HEK293 (cell line): ENCODE data around the gene ST6GALNAC6.

Experiments
- CTCF ChIA-PET: fragments of 350-600 bp; formaldehyde crosslinking; extraction: SDS; loops from one replicate; lab custom pipeline; 2021; ENCODE audit warnings: antibody characterized with exemption; lab: Yijun Ruan, JAX
- POLR2A ChIA-PET: fragments of 300-600 bp; formaldehyde crosslinking; extraction: SDS; loops from one replicate; lab custom pipeline; 2020; ENCODE audit warnings: antibody characterized with exemption, inconsistent platforms; lab: Yijun Ruan, JAX
- H3K27ac ChIP-seq: fragments of 200-500 bp; sonication (Bioruptor generic); 2 replicates; pipeline ENCODE4 v1.5.1; 2014; ENCODE audit warnings: low read depth, low read length, control low read depth, inconsistent platforms; ENCODE audit errors: extremely low read depth
- H3K36me3 ChIP-seq, 2 experiments: fragments of 200-500 bp in 1 of 2; sonication (Bioruptor generic) in 1 of 2; 1 replicate in 1 of 2; 2 replicates in 1 of 2; pipeline ENCODE4 v1.5.1; 2014 to 2017; ENCODE audit warnings: inconsistent platforms in 2 of 2, low read length in 2 of 2; ENCODE audit not compliant: control insufficient read depth in 2 of 2, insufficient read depth in 1 of 2
- H3K4me1 ChIP-seq: fragments of 200-500 bp; sonication (Bioruptor generic); 2 replicates; pipeline ENCODE4 v1.5.1; 2014; ENCODE audit warnings: mild to moderate bottlenecking, low read length, inconsistent platforms; ENCODE audit not compliant: control insufficient read depth, insufficient read depth
- H3K4me3 ChIP-seq: 2 replicates; pipeline ENCODE4 v1.5.1; 2011; ENCODE audit warnings: low read depth, mild to moderate bottlenecking, control low read depth, low read length, moderate library complexity
- H3K9me3 ChIP-seq: fragments of 200-500 bp; sonication (Bioruptor generic); 2 replicates; pipeline ENCODE4 v1.5.1; 2014; ENCODE audit warnings: low read depth, low read length, inconsistent platforms; ENCODE audit not compliant: control insufficient read depth, insufficient read depth
- YY2 ChIP-seq: fragments of 450-650 bp; formaldehyde crosslinking; IDR thresholded peaks from 2 replicates; pipeline ENCODE4 v1.5.1; 2016; ENCODE audit warnings: missing biosample characterization, missing genetic modification characterization
- ZFHX2 ChIP-seq: fragments of 450-650 bp; formaldehyde crosslinking; conservative IDR thresholded peaks from 2 replicates; pipeline ENCODE4 v1.5.1; 2016; ENCODE audit warnings: missing biosample characterization, missing genetic modification characterization
- ZIC2 ChIP-seq: fragments of 450-650 bp; formaldehyde crosslinking; IDR thresholded peaks from 2 replicates; pipeline ENCODE4 v1.5.1; 2016; ENCODE audit warnings: missing biosample characterization, missing genetic modification characterization
- ZNF140 ChIP-seq: fragments of 450-650 bp; formaldehyde crosslinking; IDR thresholded peaks from 2 replicates; pipeline ENCODE4 v1.5.1; 2016; ENCODE audit warnings: missing biosample characterization, missing genetic modification characterization
- ZNF16 ChIP-seq: fragments of 450-650 bp; formaldehyde crosslinking; IDR thresholded peaks from 2 replicates; pipeline ENCODE4 v1.5.1; 2016; ENCODE audit warnings: low read depth, missing biosample characterization, missing genetic modification characterization
- ZNF292 ChIP-seq: fragments of 450-650 bp; formaldehyde crosslinking; IDR thresholded peaks from 2 replicates; pipeline ENCODE4 v1.5.1; 2016; ENCODE audit warnings: low read depth, missing biosample characterization, missing genetic modification characterization, borderline replicate concordance
- ZNF514 ChIP-seq: fragments of 450-650 bp; formaldehyde crosslinking; IDR thresholded peaks from 2 replicates; pipeline ENCODE4 v1.5.1; 2016; ENCODE audit warnings: missing biosample characterization, missing genetic modification characterization
- ZNF544 ChIP-seq: fragments of 450-650 bp; formaldehyde crosslinking; IDR thresholded peaks from 2 replicates; pipeline ENCODE4 v1.5.0; 2017; ENCODE audit warnings: missing biosample characterization, missing genetic modification characterization
- ZNF707 ChIP-seq: fragments of 450-650 bp; formaldehyde crosslinking; IDR thresholded peaks from 2 replicates; pipeline ENCODE4 v1.5.1; 2016; ENCODE audit warnings: missing biosample characterization, missing genetic modification characterization
- TF ChIP-seq, protein P1 (sequence below): fragments of 450-650 bp; formaldehyde crosslinking; IDR thresholded peaks from 2 replicates; pipeline ENCODE4 v1.5.1; 2016; ENCODE audit warnings: missing biosample characterization, missing genetic modification characterization
- TF ChIP-seq, protein P2 (sequence below): fragments of 450-650 bp; formaldehyde crosslinking; IDR thresholded peaks from 2 replicates; pipeline ENCODE4 v1.5.1; 2016; ENCODE audit warnings: missing biosample characterization, missing genetic modification characterization
- TF ChIP-seq, protein P3 (sequence below): fragments of 450-650 bp; formaldehyde crosslinking; IDR thresholded peaks from 2 replicates; pipeline ENCODE4 v1.5.1; 2016; ENCODE audit warnings: missing biosample characterization, missing genetic modification characterization
- TF ChIP-seq, protein P4 (sequence below): fragments of 450-650 bp; formaldehyde crosslinking; IDR thresholded peaks from 2 replicates; pipeline ENCODE4 v1.5.1; 2016; ENCODE audit warnings: missing biosample characterization, missing genetic modification characterization
- TF ChIP-seq, protein P5 (sequence below): fragments of 450-650 bp; formaldehyde crosslinking; IDR thresholded peaks from 2 replicates; pipeline ENCODE4 v1.5.1; 2016; ENCODE audit warnings: missing biosample characterization, missing genetic modification characterization, borderline replicate concordance
- TF ChIP-seq, protein P6 (sequence below): sonication (generic); formaldehyde crosslinking; IDR thresholded peaks from 2 replicates; pipeline ENCODE4 v1.8.1; 2022; ENCODE audit warnings: mild to moderate bottlenecking, moderate library complexity, missing genetic modification reagents

The ST6GALNAC6 gene

DNA sequence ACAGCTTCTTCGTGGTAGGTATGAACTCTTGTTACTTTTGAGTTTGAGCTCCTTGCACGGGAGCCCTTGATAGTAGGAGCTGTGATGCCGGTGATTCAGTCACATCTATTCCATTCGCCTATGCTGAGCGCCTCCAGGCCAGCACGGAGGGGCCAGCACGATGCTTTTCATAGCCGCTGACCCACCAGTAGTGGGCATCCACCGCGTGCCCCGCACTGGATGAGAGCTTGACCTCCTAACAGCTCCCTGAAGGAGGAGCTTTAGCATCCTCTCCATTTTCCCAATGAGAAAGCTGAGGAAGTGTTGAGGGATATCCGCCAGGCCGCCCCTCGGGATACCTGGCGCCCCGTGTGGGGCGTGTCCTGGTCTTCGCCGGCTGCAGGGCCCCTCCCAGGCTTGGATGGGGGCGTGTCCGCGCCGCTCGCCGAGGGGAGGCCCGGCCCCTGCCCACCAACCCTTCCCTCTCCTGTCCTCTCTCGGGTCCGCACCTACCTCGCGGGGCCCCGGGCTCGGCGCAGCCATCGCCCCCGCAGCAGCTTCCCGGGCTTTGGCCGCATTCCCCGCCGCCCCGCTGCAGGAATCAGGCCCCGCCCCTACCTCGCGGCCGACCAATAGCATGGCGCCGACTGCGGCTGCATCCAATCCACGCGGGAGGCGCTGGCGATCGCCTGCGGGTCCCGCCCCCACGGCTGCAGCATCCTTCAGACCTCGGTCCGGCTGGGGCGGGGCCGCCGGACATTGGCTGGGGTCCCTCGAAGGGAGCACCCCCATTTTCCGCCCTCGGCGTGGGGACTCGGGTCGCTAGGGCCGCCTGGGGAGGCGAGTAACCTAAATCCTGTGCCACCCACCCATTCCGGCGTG lies 31.1 kb upstream of the ST6GALNAC6 start, which contains the start of gene PIP5KL1 (continued):
- TF ChIP-seq, protein P1, sequence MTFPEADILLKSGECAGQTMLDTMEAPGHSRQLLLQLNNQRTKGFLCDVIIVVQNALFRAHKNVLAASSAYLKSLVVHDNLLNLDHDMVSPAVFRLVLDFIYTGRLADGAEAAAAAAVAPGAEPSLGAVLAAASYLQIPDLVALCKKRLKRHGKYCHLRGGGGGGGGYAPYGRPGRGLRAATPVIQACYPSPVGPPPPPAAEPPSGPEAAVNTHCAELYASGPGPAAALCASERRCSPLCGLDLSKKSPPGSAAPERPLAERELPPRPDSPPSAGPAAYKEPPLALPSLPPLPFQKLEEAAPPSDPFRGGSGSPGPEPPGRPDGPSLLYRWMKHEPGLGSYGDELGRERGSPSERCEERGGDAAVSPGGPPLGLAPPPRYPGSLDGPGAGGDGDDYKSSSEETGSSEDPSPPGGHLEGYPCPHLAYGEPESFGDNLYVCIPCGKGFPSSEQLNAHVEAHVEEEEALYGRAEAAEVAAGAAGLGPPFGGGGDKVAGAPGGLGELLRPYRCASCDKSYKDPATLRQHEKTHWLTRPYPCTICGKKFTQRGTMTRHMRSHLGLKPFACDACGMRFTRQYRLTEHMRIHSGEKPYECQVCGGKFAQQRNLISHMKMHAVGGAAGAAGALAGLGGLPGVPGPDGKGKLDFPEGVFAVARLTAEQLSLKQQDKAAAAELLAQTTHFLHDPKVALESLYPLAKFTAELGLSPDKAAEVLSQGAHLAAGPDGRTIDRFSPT (tag by site-specific recombination), result no peak
- TF ChIP-seq, protein P2, sequence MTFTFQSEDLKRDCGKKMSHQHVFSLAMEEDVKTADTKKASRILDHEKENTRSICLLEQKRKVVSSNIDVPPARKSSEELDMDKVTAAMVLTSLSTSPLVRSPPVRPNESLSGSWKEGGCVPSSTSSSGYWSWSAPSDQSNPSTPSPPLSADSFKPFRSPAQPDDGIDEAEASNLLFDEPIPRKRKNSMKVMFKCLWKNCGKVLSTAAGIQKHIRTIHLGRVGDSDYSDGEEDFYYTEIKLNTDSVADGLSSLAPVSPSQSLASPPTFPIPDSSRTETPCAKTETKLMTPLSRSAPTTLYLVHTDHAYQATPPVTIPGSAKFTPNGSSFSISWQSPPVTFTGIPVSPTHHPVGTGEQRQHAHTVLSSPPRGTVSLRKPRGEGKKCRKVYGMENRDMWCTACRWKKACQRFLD (tag by site-specific recombination), result no peak
- TF ChIP-seq ZNF707 (no peak), YY2 (no peak), ZNF514 (no peak), ZIC2 (tag by site-specific recombination) (0 out of 2 replicates have a peak, but pooled peaks have one; percentile 11), ZNF16 (tag by site-specific recombination) (no peak), ZNF544 (tag by site-specific recombination) (no peak), ZNF140 (no peak)
- TF ChIP-seq, protein P3, sequence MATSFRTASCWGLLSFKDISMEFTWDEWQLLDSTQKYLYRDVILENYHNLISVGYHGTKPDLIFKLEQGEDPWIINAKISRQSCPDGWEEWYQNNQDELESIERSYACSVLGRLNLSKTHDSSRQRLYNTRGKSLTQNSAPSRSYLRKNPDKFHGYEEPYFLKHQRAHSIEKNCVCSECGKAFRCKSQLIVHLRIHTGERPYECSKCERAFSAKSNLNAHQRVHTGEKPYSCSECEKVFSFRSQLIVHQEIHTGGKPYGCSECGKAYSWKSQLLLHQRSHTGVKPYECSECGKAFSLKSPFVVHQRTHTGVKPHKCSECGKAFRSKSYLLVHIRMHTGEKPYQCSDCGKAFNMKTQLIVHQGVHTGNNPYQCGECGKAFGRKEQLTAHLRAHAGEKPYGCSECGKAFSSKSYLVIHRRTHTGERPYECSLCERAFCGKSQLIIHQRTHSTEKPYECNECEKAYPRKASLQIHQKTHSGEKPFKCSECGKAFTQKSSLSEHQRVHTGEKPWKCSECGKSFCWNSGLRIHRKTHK, result no peak
- TF ChIP-seq, protein P4, sequence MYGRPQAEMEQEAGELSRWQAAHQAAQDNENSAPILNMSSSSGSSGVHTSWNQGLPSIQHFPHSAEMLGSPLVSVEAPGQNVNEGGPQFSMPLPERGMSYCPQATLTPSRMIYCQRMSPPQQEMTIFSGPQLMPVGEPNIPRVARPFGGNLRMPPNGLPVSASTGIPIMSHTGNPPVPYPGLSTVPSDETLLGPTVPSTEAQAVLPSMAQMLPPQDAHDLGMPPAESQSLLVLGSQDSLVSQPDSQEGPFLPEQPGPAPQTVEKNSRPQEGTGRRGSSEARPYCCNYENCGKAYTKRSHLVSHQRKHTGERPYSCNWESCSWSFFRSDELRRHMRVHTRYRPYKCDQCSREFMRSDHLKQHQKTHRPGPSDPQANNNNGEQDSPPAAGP (tag by site-specific recombination), result peak; percentile 35; the same call in 1 of the 2 replicates
- TF ChIP-seq, protein P5, sequence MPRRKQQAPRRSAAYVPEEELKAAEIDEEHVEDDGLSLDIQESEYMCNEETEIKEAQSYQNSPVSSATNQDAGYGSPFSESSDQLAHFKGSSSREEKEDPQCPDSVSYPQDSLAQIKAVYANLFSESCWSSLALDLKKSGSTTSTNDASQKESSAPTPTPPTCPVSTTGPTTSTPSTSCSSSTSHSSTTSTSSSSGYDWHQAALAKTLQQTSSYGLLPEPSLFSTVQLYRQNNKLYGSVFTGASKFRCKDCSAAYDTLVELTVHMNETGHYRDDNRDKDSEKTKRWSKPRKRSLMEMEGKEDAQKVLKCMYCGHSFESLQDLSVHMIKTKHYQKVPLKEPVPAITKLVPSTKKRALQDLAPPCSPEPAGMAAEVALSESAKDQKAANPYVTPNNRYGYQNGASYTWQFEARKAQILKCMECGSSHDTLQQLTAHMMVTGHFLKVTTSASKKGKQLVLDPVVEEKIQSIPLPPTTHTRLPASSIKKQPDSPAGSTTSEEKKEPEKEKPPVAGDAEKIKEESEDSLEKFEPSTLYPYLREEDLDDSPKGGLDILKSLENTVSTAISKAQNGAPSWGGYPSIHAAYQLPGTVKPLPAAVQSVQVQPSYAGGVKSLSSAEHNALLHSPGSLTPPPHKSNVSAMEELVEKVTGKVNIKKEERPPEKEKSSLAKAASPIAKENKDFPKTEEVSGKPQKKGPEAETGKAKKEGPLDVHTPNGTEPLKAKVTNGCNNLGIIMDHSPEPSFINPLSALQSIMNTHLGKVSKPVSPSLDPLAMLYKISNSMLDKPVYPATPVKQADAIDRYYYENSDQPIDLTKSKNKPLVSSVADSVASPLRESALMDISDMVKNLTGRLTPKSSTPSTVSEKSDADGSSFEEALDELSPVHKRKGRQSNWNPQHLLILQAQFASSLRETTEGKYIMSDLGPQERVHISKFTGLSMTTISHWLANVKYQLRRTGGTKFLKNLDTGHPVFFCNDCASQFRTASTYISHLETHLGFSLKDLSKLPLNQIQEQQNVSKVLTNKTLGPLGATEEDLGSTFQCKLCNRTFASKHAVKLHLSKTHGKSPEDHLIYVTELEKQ (tag by site-specific recombination), result no peak
- TF ChIP-seq, all 188 proteins: peak for 28

DNA sequence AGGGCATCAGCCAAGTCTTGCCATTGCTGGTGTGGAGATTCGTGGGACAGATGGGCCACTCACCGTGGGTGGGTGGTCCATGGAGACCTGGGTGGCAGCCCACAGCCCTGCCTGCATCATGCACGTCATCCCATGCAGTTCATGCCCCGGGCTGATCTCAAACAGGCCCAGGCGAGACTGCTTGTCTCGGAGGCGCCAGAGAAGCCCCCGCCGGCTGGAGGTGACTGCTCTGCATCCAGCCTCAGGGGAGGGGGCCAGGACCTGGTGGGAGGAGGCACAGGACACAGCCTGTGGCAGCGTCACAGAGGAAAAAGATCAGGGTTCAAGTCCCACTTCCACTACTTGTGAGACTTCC lies 30.2 kb upstream of the ST6GALNAC6 start:
- 0 out of 2 replicates have a peak, but pooled peaks cover 5% of the 10 kb centered on the region for H3K4me1 ChIP-seq

More for the DNA sequence above, 30.2 kb upstream of the ST6GALNAC6 start:
- POLR2A ChIA-PET, result interaction anchor here (1.1 to 2.0 kb wide), 2 partner anchors 13 to 105 kb away, joined by 5 read pairs; partner anchors contain the start of gene ST6GALNAC4
- Histone ChIP-seq H3K36me3 (peaks cover 0 to 4% of the 10 kb centered on the region in 2 experiments; a peak in 1 of 3 replicates), H3K9me3 (no peaks in the 10 kb centered on the region), H3K4me3 (no peak overlapping the region), H3K27ac (no peak overlapping the region)
- no peak for TF ChIP-seq ZNF292
- peak; percentile 31; the same call in 1 of the 2 replicates for TF ChIP-seq ZFHX2 (tag by site-specific recombination)
- TF ChIP-seq, protein P6, sequence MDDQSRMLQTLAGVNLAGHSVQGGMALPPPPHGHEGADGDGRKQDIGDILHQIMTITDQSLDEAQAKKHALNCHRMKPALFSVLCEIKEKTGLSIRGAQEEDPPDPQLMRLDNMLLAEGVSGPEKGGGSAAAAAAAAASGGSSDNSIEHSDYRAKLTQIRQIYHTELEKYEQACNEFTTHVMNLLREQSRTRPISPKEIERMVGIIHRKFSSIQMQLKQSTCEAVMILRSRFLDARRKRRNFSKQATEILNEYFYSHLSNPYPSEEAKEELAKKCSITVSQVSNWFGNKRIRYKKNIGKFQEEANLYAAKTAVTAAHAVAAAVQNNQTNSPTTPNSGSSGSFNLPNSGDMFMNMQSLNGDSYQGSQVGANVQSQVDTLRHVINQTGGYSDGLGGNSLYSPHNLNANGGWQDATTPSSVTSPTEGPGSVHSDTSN (CRISPR knock-in tag), result 0 out of 2 replicates have a peak, but pooled peaks have one; percentile 0
- CTCF ChIA-PET, result interaction anchor here (0.5 to 3.3 kb wide), 7 partner anchors 8 to 1443 kb away, joined by 3 to 24 read pairs (median 7); no protein-coding TSS in a partner anchor
